ENCODE data around the gene DIS3L2.
"Not testable (repeated sequence)": the region's sequence is repeated elsewhere in the genome, so short reads cannot be mapped to it uniquely, and the experiment has no call there.

Gene DIS3L2

GRCh38 chr2:232335206-232335858 lies 373.8 kb downstream of the DIS3L2 start:
- DNase-seq (ENCODE audit: low read depth); H3K4me3 ChIP-seq (ENCODE audit: low read depth, low read length): not testable (repeated sequence)
- TF ChIP-seq, protein P1, sequence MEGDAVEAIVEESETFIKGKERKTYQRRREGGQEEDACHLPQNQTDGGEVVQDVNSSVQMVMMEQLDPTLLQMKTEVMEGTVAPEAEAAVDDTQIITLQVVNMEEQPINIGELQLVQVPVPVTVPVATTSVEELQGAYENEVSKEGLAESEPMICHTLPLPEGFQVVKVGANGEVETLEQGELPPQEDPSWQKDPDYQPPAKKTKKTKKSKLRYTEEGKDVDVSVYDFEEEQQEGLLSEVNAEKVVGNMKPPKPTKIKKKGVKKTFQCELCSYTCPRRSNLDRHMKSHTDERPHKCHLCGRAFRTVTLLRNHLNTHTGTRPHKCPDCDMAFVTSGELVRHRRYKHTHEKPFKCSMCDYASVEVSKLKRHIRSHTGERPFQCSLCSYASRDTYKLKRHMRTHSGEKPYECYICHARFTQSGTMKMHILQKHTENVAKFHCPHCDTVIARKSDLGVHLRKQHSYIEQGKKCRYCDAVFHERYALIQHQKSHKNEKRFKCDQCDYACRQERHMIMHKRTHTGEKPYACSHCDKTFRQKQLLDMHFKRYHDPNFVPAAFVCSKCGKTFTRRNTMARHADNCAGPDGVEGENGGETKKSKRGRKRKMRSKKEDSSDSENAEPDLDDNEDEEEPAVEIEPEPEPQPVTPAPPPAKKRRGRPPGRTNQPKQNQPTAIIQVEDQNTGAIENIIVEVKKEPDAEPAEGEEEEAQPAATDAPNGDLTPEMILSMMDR (conservative IDR thresholded peaks at IDR 0.05; ENCODE audit: low read depth, low read length): peak; percentile 54

GRCh38 chr2:232335859-232336215 lies 374.3 kb downstream of the DIS3L2 start:
- TF ChIP-seq, protein P1 (conservative IDR thresholded peaks at IDR 0.05; ENCODE audit: low read depth, low read length): no peak
- no peak for DNase-seq (ENCODE audit: low read depth)

DNA sequence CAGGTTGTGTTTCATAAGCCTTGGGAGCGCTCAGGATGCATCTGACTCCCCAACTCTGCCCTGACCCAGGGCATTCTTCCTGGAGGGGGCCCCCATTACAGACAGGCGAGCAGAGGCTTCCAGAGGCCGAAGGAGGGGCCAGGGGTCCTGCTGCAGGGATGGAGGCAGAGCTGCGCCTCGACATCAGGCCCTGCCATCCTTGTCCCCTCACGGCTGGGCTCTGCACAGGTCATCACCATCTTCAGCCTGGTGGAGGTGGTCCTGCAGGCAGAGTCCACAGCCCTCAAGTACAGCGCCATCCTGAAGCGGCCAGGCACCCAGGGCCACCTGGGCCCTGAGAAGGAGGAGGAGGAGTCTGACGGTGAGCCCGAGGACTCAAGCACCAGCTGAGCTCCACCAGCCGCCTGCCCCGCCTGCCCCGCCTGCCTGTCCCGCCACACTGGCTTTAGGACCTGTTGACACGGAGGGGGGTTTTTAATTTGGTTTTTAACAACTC lies 374.8 kb downstream of the DIS3L2 start:
- TF ChIP-seq, protein P1 (conservative IDR thresholded peaks at IDR 0.05; ENCODE audit: low read depth, low read length): no peak
- no peak for DNase-seq (ENCODE audit: low read depth)
- H3K4me3 ChIP-seq (ENCODE audit: low read depth, low read length): no peak overlapping the region

More at GRCh38 chr2:232335859-232336215, 374.3 kb downstream of the DIS3L2 start:
- no peak overlapping the region for H3K4me3 ChIP-seq (ENCODE audit: low read depth, low read length)

DNA sequence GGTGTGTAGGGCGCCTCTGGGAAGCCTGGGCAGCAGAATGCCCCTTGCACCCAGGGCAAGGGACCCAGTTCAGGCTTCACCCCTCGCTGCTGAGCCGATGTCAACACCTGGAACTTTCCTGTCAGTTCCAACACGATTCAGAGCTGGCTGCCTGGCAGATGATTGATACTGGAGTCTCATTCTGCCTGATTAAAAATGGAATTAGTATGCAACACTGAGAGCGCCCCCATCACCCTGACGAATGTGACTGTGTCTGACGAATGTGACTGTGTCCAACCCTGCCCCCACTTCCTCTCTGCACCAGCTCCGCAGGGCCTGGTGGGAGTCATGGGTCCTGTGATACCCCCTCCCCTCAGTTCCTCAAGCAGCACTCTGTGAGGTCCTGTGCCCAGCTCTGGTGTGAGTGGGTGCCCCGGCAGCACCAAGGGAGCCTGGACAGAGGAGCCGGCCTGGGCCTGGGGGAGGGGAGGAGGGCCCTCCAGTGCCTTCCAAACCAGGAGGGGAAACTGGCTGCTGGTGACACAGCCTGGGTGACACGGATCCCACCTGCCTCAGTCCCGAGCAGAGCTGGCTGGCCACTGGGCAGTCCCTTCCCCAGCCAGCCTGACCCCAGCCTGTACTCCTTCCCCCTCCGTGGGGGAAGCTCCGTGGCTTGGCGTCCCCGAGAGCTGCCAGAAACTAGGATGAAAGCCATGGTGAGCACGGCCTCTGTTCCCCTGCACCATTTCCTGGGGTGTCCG lies 375.6 kb downstream of the DIS3L2 start:
- TF ChIP-seq, protein P1 (conservative IDR thresholded peaks at IDR 0.05; ENCODE audit: low read depth, low read length): no peak
- no peak for DNase-seq (ENCODE audit: low read depth)
- H3K4me3 ChIP-seq (ENCODE audit: low read depth, low read length): no peak overlapping the region

DNA sequence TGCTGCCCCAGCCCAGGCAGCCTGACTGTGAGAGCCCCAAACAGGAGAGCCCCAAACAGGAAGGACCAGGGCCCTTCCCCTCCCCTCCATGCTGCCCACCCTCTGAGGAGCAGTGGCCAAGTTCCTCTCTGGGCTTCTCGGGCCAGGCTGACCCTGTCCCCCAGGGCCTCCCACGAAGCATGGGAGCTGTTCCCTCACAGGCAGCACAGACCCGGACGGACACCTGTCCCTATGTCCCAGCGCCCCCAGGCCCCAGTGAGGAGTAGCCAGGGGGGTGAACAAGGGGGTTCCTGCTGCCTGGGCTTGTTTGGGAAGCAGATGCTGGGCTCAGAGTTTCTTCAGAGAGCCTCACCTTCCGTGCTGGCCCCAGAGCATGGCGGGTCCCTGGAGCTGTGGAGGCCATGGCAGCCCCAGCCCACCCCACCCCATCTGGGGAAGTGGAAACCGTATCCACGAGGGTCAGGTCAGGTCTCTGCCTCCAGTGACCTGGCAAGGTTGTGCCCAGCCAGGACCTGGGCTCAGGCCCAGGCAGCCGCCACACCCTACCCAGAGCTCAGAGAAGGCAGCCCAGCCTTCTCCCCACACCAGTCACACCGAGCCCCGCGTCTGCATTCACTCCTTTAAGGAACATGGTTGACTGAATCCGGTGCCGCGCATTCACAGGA lies 376.7 kb downstream of the DIS3L2 start:
- DNase-seq (ENCODE audit: low read depth); H3K4me3 ChIP-seq (ENCODE audit: low read depth, low read length): not testable (repeated sequence)

DNA sequence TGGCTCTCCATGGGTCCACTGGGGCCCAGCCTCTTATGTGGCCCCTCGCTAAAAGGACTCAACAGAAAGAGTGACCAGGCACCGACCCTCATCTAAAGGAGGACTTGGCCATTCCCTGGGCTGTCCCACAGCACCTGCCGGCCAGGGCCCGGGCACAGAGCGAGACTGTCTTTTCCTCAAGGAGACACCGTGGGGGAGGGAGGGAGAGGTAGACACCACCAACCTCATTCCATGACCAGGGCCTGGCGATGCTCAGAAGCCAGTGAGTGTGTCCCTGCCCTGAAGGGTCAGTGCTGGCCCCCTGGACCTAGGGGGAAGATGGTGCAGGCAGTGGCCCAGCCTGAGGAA lies 377.2 kb downstream of the DIS3L2 start:
- no peak for DNase-seq (ENCODE audit: low read depth)
- TF ChIP-seq, protein P1 (conservative IDR thresholded peaks at IDR 0.05; ENCODE audit: low read depth, low read length): no peak
- H3K4me3 ChIP-seq (ENCODE audit: low read depth, low read length): no peak overlapping the region

Data from choroid plexus epithelial cell (primary cell).